Measurements from ENCODE around the gene MACO1. TPM values are rescaled to one million over a fixed set of nuclear protein-coding genes. Genes with fewer than 3 reads are reported as not detected.
A peak's percentile ranks its signal among the peaks of the same experiment; 100 is the strongest.
"Not testable (repeated sequence)": the region's sequence is repeated elsewhere in the genome, so short reads cannot be mapped to it uniquely, and the experiment has no call there.

MACO1 gene, protein sequence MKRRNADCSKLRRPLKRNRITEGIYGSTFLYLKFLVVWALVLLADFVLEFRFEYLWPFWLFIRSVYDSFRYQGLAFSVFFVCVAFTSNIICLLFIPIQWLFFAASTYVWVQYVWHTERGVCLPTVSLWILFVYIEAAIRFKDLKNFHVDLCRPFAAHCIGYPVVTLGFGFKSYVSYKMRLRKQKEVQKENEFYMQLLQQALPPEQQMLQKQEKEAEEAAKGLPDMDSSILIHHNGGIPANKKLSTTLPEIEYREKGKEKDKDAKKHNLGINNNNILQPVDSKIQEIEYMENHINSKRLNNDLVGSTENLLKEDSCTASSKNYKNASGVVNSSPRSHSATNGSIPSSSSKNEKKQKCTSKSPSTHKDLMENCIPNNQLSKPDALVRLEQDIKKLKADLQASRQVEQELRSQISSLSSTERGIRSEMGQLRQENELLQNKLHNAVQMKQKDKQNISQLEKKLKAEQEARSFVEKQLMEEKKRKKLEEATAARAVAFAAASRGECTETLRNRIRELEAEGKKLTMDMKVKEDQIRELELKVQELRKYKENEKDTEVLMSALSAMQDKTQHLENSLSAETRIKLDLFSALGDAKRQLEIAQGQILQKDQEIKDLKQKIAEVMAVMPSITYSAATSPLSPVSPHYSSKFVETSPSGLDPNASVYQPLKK
- 5.9 and 9.6 TPM in 2 replicates for total RNA-seq (2021)
- percentile 65 among the genes with signal in this experiment for Bru-seq, nascent RNA
- BruChase-seq, experiment 1, labeled RNA remaining after a 2-hour chase, result percentile 57 among the genes with signal in this experiment
- percentile 59 among the genes with signal in this experiment for BruChase-seq, experiment 2, labeled RNA remaining after a 6-hour chase
- long read RNA-seq, partial matches to known transcripts, result 1 of 4 reads
- long read RNA-seq, other reads (novel, unspliced or antisense), result 0 of 4 reads

DNA sequence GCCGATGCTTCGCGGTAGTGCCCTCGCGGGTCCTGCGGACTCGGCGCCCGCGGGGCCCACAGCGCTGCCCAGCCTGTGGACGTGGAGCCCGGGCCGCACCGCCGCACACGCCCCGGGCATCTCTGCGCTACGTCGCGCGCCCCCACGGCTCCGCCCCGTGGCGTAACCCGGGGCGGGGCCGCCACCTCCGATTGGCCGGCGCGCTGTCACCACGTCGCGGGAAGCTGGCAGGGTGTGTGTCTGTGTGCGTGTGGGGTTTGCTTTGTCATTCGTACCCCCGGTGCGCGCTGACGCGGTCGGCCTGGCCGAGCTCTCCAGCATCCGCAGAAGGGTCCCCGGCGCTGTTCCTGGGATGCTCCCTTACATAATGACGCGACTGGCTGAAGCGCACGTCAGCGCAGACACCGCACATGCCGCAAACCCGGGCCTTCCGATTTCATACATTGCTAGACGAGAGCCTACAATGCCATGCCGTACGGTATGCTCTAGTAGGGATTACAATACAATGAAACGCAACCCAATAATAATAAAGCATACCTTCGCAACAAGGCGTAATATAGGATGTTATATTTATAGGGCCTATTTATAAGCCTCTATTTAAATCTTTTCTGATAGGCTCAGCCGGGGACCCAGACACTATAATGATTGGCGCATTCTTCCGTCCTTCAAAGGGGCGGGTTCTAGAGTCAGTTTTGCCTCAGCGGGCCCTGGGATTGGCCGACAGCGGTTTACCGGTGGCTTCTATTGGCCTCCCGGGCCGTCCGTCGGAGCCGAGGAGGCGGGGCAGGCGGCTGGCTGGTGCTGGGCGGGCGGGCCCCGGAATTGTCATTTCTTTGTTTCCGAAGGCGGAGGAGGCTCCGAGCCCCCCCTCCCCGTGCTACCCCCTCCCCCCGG is at the start of gene MACO1:
Gene MACO1 (plus strand): TSS at position 825 of the 894 bp plus-strand sequence. CDS start 202 bp downstream, outside the sequence.
- intact Hi-C loops (cut with micrococcal nuclease; ENCODE audit: unreplicated experiment), result no loop called here
- H3K9me2 ChIP-seq (ENCODE audit: insufficient read depth), result no peaks in the 10 kb centered on the region
- no TSS peak for BruUV-seq (replicated peaks)

DNA sequence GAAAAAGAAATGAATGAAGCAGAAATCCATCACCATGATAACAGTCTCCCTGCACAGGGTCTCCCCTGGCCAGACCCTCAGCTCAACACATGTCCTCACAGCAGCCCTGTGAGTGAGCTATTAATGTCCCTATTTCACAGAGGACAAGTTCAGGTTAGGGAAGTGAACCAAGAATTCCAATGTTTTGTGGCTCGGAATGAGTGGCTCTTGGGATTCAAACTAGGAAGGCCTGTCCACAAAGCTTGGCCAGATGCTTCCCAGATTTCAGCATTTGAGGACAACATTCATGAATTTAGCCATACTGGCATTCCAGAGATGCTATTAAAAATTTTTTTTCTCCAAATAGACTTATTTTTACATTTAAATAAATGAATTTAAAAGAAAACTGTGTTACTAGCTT is 48.2 kb upstream of the MACO1 start:
- BruUV-seq (replicated peaks); POLR2A ChIA-PET (ENCODE audit: unreplicated experiment); CTCF ChIA-PET: not testable (repeated sequence)

More for the DNA sequence above, at the start of gene MACO1:
- TF ChIP-seq, protein P1, sequence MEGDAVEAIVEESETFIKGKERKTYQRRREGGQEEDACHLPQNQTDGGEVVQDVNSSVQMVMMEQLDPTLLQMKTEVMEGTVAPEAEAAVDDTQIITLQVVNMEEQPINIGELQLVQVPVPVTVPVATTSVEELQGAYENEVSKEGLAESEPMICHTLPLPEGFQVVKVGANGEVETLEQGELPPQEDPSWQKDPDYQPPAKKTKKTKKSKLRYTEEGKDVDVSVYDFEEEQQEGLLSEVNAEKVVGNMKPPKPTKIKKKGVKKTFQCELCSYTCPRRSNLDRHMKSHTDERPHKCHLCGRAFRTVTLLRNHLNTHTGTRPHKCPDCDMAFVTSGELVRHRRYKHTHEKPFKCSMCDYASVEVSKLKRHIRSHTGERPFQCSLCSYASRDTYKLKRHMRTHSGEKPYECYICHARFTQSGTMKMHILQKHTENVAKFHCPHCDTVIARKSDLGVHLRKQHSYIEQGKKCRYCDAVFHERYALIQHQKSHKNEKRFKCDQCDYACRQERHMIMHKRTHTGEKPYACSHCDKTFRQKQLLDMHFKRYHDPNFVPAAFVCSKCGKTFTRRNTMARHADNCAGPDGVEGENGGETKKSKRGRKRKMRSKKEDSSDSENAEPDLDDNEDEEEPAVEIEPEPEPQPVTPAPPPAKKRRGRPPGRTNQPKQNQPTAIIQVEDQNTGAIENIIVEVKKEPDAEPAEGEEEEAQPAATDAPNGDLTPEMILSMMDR (conservative IDR thresholded peaks at IDR 0.05), result no peak
- no peak for TF ChIP-seq EZH2 (IDR thresholded peaks at IDR 0.05; ENCODE audit: low read depth)
- Histone ChIP-seq H3K79me2 (ENCODE audit: low read depth) (peaks cover 19% of the 10 kb centered on the region), H3K4me2 (peak within 1 kb of the TSS; percentile 87), H3K27ac (no peak within 1 kb of the TSS), H3K27me3 (ENCODE audit: insufficient read depth, low read depth) (no peaks in the 10 kb centered on the region), H2AFZ (peak within 1 kb of the TSS; percentile 90), H3K36me3 (ENCODE audit: low read depth) (no peaks in the 10 kb centered on the region), H3K4me1 (replicated peaks; ENCODE audit: insufficient read depth) (peaks cover 27% of the 10 kb centered on the region), H3F3A (ENCODE audit: insufficient read depth, low read depth) (0 out of 2 replicates have a peak, but pooled peaks cover 13% of the 10 kb centered on the region), H3K4me3 (peak within 1 kb of the TSS; percentile 85), H3K9me3 (ENCODE audit: insufficient read depth, low read depth) (no peaks in the 10 kb centered on the region), H4K20me1 (ENCODE audit: insufficient read depth) (no peaks in the 10 kb centered on the region)
- ChIA-PET CTCF (no interaction called here), POLR2A (ENCODE audit: unreplicated experiment) (interaction anchor here (0.6 kb wide), 1 partner anchor 108 kb away, joined by 3 read pairs; no protein-coding TSS in a partner anchor)
- peak; percentile 77 to 96 for DNase-seq

DNA sequence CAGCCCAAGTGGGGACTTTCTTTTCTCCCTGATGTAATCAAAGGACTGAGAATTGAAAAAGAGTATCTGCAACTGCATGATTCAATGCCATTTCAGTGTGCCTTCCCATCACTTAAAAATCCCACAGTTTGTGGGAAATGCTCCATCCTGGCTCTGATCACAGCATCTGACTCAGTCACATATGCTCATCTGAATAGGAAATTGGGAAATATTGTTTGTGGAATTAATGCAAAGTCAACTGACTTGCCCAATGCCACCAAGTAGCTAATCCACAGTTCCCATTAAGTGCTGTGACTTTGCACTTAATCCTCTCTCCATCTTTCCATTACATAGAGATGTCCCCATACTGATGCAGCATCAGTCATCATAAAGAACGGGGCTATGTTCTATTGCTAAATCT is 47.6 kb upstream of the MACO1 start:
- H3F3A ChIP-seq (ENCODE audit: insufficient read depth, low read depth); DNase-seq; H3K36me3 ChIP-seq (ENCODE audit: low read depth); H3K9me3 ChIP-seq (ENCODE audit: insufficient read depth, low read depth); H3K9me2 ChIP-seq (ENCODE audit: insufficient read depth); H4K20me1 ChIP-seq (ENCODE audit: insufficient read depth); intact Hi-C loops (cut with micrococcal nuclease; ENCODE audit: unreplicated experiment); H3K4me1 ChIP-seq (replicated peaks; ENCODE audit: insufficient read depth); H3K4me2 ChIP-seq; H3K27ac ChIP-seq; H2AFZ ChIP-seq; CTCF ChIA-PET; H3K27me3 ChIP-seq (ENCODE audit: insufficient read depth, low read depth); H3K79me2 ChIP-seq (ENCODE audit: low read depth); H3K4me3 ChIP-seq; BruUV-seq (replicated peaks); POLR2A ChIA-PET (ENCODE audit: unreplicated experiment): not testable (repeated sequence)

More for the DNA sequence above, 48.2 kb upstream of the MACO1 start:
- H3K4me3 ChIP-seq; H3K36me3 ChIP-seq (ENCODE audit: low read depth); H3K27me3 ChIP-seq (ENCODE audit: insufficient read depth, low read depth); H3K27ac ChIP-seq; H3K9me2 ChIP-seq (ENCODE audit: insufficient read depth); H3K4me1 ChIP-seq (replicated peaks; ENCODE audit: insufficient read depth); intact Hi-C loops (cut with micrococcal nuclease; ENCODE audit: unreplicated experiment); H4K20me1 ChIP-seq (ENCODE audit: insufficient read depth); H3K9me3 ChIP-seq (ENCODE audit: insufficient read depth, low read depth); H3F3A ChIP-seq (ENCODE audit: insufficient read depth, low read depth); H3K79me2 ChIP-seq (ENCODE audit: low read depth); H3K4me2 ChIP-seq; DNase-seq; H2AFZ ChIP-seq: not testable (repeated sequence)

DNA sequence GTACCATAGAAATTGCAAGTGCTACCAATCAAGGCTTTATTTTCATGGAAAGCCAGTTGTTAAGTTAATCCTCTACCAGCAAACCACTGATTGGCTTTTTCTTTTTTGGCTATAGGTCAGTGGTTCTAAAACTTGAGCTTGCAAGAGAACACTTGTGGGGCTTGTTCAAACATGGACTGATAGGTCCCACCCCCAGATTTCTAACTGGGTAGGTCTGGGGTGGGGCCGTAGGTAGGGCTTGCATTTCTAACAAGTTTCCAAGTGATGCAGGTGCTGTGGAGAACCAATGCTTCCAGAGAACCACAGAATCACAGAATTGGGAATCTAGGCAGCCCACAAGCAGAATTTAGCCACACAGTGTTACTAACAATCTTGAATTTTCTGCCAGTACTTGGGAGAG is 46.8 kb upstream of the MACO1 start:
- H3K4me3 ChIP-seq; POLR2A ChIA-PET (ENCODE audit: unreplicated experiment); H3K27ac ChIP-seq; BruUV-seq (replicated peaks); H3K4me1 ChIP-seq (replicated peaks; ENCODE audit: insufficient read depth); H3K9me2 ChIP-seq (ENCODE audit: insufficient read depth); H3K36me3 ChIP-seq (ENCODE audit: low read depth); H4K20me1 ChIP-seq (ENCODE audit: insufficient read depth); H3K9me3 ChIP-seq (ENCODE audit: insufficient read depth, low read depth); H2AFZ ChIP-seq; H3F3A ChIP-seq (ENCODE audit: insufficient read depth, low read depth); H3K79me2 ChIP-seq (ENCODE audit: low read depth); H3K4me2 ChIP-seq; H3K27me3 ChIP-seq (ENCODE audit: insufficient read depth, low read depth); DNase-seq; CTCF ChIA-PET; intact Hi-C loops (cut with micrococcal nuclease; ENCODE audit: unreplicated experiment): not testable (repeated sequence)

DNA sequence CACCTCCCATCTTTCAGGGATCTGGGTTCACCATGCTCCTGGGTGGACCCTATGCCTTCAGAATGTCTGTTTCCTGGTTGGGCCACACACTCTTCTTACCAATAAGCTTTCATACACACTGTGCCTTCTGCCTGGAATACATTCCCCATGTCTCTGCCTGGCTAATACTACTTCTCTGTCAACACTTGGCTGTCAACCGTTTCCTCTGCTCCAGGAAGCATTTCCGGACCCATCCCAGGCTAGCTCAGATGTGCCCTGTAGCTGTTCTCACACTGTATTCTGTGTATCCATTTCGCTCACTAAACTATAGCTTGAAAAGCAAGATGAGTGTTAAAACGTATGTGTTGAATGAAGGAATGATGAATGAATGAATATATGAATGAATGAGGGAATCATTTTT is 43.6 kb upstream of the MACO1 start:
- POLR2A ChIA-PET (ENCODE audit: unreplicated experiment); H3K4me2 ChIP-seq: not testable (repeated sequence)

DNA sequence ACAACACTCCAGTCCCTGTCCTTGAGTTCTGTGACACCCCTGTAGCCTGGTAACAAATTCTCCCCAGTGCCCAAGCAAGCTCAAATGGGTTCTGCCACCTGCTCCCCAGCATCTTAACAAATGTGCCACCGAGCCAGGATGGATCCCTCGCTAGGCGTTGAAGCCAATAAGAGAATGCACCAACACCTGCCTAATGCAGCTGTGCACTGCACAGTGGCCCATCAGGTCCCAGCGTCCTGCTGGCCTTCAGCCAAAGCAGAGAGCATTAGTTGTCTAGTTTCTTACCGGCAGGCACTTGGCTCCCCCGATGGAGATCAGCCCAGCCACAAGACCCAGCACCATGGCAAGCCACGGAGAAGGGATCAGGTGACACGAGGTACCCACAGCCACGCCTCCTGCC is 42.0 kb upstream of the MACO1 start:
- H3K4me3 ChIP-seq; H3K9me2 ChIP-seq (ENCODE audit: insufficient read depth); BruUV-seq (replicated peaks); intact Hi-C loops (cut with micrococcal nuclease; ENCODE audit: unreplicated experiment); DNase-seq; H3K4me1 ChIP-seq (replicated peaks; ENCODE audit: insufficient read depth); H3K36me3 ChIP-seq (ENCODE audit: low read depth); POLR2A ChIA-PET (ENCODE audit: unreplicated experiment); H3K9me3 ChIP-seq (ENCODE audit: insufficient read depth, low read depth); H3K27me3 ChIP-seq (ENCODE audit: insufficient read depth, low read depth); H3K27ac ChIP-seq; H3K79me2 ChIP-seq (ENCODE audit: low read depth); H3K4me2 ChIP-seq; H4K20me1 ChIP-seq (ENCODE audit: insufficient read depth); H2AFZ ChIP-seq; CTCF ChIA-PET; H3F3A ChIP-seq (ENCODE audit: insufficient read depth, low read depth): not testable (repeated sequence)

More for the DNA sequence above, 43.6 kb upstream of the MACO1 start:
- H3K27ac ChIP-seq; H3K4me3 ChIP-seq; H3K36me3 ChIP-seq (ENCODE audit: low read depth); BruUV-seq (replicated peaks); H4K20me1 ChIP-seq (ENCODE audit: insufficient read depth); DNase-seq; H2AFZ ChIP-seq; H3F3A ChIP-seq (ENCODE audit: insufficient read depth, low read depth); H3K4me1 ChIP-seq (replicated peaks; ENCODE audit: insufficient read depth); H3K27me3 ChIP-seq (ENCODE audit: insufficient read depth, low read depth); intact Hi-C loops (cut with micrococcal nuclease; ENCODE audit: unreplicated experiment); H3K9me3 ChIP-seq (ENCODE audit: insufficient read depth, low read depth); CTCF ChIA-PET; H3K9me2 ChIP-seq (ENCODE audit: insufficient read depth); H3K79me2 ChIP-seq (ENCODE audit: low read depth): not testable (repeated sequence)

All from PC-9 (cell line).